Activated effector memory CD4-positive, alpha-beta T cell treated with anti-CD3 and anti-CD28 coated beads, Interleukin-2, amount 50 U/mL, for 16 hours (primary cell): ENCODE data around the gene ENTPD5.
"Not testable (repeated sequence)": the region's sequence is repeated elsewhere in the genome, so short reads cannot be mapped to it uniquely, and the experiment has no call there.

Experiments
- DNase-seq: peaks from one replicate; pipeline ENCODE4 v3.0.0-alpha.2; 2020

ENTPD5 gene

DNA sequence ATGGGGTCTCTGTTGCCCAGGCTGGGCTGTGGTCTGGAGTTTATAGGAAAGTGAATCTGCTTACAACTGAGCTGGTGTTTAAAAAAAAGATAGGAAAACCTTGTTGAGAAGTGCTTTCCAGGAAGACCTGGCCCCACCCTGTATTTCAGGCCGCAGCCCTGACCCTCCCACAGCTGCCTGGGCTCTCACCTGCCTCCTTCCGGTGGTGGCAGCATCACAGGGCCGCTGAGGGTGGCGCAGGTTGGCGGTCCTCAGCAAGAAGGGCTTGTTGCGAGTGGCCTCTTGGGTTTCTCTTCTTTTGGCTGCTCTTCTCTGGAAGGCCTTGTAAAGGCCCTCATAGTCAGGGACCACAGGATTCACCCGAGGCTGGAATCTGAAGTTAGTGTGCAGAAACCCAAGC, 76.9 kb downstream of the ENTPD5 start:
- DNase-seq = no peak

DNA sequence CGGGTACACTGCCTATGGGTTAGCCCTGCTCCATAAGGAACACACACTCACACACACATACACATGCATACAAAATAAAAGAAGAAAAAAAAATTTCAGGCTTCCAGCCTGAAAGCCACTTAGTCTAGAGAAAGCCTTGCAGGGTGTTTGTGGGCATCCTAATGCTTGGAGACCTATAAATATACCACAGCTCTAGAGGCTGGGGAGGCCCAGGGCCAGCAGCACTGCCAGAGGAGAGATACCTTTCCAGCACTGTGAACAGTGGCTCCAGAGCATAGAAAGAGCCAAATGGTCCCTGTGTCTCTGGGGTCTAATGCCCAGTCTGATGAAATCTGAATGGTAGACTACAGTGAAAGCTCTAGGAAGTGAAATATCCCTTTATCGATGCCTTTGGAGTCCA, 82.1 kb downstream of the ENTPD5 start:
- no peak for DNase-seq

DNA sequence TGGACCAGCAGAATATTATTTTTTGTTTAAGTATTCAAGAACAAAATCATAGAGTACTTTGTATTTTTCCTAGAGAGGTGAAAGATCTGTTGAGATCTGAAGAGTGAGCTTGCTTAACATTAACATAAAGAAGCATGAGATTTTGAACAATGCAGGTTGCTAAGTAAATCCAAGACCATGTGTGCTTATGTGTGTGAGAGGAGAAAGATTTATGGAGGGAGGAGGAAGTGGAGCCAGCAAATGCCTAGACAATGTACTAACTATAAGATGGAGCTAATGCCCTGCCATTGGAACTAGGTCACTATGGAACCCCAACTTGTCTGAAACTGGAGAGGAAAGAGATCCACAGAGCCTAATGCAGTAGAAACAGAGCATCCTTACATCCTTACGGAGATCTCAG, 82.5 kb downstream of the ENTPD5 start:
- no peak for DNase-seq

DNA sequence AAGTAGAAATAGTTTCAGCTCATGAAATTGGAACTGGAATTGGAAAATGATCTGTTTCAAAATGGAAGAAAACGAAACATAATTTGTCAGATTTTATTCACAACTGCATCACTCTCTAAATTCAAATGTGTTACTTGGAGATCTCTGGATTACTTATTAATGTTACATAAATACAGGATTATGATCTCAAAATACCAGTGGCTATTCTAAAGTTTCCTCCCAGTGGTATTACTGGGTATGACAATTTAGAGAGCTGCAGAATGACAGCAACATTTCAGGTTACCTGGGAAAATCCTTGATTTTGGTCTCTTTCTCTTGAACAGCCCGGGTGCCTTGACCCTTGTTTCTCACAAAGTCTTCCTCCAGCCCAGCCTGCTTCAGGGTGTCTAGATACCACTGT, 83.4 kb downstream of the ENTPD5 start:
- DNase-seq = no peak

DNA sequence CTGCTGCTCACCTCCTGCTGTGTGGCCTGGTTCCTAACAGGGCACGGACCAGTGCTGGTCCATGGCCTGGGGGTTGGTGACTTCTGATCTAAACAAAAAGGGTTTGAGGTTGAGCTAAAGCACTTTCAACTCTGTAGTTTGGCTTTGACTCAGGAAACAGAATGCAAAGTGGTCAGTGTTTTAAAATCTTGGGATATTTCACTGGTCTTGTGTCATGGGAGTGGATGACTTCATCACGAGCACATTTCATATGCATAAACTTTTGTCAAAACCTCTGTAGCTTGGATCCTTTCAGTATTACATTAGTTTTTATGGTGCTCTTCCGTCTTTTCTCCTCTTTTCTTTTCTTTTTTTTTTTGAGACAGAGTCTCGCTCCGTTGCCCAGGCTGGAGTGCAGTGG, 94.8 kb downstream of the ENTPD5 start:
- DNase-seq = no peak

DNA sequence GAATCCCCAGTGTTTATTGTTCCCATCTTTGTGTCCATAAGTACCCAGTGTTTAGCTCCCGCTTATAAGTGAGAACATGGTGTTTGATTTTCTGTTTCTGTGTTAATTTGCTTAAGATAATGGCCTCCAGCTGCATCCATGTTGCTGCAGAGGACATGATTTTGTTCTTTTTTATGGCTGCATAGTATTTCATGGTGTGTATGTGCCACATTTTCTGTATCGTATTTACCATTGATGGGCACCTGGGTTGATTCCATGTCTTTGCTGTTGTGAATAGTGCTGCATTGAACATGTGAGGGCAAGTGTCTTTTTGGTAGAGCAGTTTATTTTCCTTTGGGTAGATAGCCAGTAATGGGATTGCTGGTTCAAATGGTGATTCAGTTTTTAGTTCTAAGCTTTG, 99.6 kb downstream of the ENTPD5 start:
- not testable (repeated sequence) for DNase-seq

DNA sequence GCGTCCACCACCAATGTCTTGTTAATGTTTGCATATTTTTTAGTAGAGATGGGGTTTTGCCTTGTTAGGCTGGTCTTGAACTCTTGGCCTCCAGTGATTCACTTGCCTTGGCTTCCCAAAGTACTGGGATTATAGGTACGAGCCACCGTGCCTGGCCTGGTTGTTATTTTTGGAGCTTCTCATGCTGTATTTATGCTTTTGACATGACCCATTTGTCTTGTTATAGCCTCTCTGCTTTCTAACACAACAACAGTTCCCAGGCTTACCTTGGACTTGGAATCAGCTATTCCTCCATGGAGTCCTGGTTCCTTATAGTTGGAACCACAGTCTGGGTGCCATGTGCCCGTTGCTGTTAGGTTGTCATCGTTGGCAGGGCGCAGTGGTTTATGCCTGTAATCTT, 102.8 kb downstream of the ENTPD5 start:
- DNase-seq = no peak

DNA sequence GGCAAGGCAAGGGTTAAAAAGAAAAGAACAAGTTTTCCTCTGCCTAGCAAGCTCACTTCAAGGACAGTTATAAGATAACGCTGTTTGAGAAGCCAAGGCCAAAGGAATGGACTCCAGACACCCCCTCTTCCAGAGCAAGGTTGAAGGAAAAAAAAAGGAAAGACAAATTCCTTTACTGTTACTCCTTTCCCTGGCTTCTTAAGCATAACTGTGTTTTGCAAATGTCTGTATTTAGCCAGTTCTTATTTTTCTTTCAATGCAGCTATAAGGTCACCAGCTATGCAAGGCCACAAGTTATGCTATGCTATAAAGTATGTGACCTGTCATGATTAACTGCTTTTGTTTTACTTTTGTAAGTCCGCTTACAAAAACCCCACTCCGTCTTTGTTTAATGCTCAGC, 105.8 kb downstream of the ENTPD5 start:
- DNase-seq = no peak

DNA sequence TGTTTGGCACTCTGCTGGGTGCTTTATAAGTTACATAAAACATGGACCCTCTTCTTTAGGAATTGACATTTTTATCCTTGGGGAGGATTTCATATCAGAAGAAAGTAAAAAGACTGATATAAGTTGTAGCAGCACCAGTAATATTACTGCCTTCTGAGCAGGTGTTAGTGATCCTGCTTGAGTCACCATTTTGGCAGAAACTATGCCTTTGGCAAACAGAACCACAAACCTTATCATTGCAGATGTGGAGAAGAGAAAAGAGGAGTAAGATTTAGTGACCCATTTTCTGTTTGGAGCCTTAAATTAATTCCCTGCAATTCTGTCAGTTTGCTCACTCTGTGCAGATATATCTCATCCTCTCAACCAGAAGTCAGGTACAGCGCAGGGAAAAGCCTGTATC, 109.4 kb downstream of the ENTPD5 start:
- no peak for DNase-seq
